NCI-H1048 (cell line): Measurements from ENCODE around the gene DNAJB11.
A peak's percentile ranks its signal among the peaks of the same experiment; 100 is the strongest.

Experiments
- DNase-seq: peaks from one replicate; lab custom pipeline; 2025; lab: John Stamatoyannopoulos, UW

DNAJB11 gene

DNA sequence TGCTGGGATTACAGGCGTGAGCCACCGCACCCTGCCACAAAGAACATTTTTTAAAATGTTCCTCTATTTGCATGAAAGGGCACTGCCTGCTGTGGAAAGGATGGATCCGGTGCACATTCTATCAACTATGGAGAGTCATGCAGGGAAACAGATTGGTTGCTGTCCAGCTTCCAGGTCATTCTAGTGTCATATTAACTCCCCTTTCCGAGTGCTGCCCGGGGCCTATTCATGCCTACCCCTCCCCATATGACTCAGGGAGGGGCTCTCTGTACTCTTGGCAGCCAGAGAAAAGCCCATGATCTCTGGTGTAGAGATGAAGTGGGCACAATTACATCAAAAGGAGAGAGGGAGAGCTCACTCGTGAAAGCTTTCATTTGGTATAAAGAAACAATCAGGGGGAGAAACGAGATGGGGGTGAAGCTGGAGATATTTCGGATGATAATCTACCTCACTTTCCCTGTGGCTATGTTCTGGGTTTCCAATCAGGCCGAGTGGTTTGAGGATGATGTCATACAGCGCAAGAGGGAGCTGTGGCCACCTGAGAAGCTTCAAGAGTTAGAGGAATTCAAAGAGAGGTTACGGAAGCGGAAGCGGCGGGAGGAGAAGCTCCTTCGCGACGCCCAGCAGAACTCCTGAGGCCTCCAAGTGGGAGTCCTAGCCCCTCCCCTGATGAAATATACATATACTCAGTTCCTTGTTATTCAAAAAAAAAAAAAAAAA, 26.2 kb downstream of the DNAJB11 start:
- DNase-seq: no peak

DNA sequence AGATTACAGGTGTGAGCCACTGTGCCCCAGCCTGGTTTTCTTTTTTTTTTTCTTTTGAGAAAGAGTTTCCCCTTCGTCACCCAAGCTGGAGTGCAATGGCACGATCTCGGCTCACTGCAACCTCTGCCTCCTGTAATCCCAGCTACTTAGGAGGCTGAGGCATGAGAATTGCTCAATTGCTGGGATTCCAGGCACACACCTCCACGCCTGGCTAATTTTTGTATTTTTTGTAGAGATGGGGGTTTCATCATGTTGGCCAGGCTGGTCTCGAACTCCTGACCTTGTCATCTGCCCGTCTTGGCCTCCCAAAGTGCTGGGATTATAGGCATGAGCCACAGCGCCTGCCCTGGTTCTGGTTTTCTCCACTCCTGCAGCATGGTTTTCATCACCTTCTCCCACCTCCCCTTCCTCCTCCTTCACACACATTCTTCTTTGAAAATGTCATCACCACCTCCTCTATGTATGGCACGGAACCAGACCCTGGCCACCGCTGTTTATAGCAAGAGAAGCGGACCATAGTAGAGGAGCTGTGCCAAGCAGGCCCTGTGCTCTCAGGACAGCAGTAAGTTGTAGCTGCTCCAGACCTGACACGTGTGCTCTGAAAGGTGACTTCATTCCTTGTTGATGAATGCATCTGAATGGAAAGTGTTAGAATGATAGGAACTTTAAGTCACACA, 27.7 kb downstream of the DNAJB11 start:
- no peak for DNase-seq

DNA sequence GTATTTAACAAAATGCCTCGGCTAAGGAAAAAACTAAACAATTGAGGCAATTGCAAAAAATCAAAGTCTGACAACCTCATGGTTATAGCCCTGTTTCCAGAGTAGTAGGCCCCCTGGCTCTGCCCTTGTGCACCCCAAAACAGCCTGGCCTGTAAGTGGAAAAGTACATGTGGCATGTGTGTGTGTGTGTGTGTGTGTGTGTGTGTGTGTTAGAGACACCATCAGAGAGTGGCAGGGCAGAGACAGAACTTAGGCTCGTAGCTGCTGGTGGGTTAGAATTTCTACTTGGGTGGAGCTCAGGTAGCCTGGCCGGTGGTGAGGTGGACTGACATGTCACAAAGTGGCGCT, 28.2 kb downstream of the DNAJB11 start:
- DNase-seq: no peak

DNA sequence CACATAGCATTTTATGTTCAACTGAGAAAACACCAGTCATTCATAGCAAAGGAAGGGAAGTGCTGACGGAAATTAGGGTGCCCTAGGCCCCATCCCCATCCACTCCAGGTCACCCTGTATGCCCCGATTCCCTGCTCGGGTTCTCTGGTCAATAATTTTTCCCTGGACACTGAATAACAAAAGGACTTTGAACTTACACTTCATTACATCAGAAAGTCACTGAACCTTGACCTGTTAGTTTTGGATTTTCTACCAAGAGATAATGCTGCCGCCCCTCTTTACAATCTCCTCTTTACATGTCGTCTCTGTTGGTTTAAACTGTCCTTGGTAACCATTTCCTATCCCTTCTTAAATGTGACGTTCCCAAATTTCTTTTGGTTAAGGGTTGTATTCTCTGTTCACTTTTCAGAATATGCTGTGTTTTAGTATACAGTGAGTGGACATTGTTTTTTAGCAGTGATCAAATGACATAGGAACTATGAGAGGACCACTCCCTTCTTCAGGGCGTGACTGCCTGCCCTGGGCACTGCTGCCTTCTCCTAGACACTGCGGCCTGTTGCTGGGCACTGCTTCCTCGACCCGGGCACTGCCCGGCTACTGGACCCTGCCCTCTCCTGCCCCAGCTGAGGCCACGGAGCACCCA, 28.7 kb downstream of the DNAJB11 start:
- DNase-seq: no peak

DNA sequence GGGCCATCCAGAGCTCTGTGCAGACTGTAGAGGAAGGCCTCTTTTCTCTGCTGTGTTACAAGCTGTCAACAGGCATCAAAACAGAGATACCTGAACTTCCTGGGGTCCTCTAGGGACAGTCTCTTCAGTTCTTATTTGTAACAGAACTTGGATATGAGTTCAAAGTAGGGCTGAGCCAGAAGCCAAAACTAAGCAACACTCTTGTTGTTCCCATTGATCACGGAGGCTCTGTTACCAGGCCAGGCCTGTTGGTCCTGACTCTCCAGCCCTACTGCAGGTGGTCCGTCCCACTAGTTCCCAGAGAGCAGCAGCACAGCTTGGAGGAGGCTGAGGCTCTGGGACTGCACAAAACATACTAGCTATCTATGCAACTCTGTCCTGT, 29.3 kb downstream of the DNAJB11 start:
- DNase-seq: no peak

DNA sequence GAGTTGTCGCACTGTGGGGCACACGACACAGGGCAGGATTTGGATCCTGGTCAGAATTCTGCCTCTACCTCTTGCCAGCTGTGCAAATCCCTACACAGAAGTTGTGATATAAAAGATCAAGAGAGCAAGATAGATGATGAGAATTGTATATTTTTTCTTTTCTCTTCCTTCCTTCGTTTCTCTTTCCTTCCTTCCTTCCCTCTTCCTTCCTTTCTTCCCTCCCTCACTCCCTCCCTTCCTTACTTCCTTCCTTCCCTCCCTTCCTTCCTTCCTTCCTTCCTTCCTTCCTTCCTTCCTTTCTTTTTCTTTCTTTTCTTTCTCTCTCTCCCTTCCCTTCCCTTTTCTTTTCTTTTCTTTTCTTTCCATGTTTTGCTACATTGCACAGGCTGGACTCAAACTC, 30.4 kb downstream of the DNAJB11 start:
- no peak for DNase-seq

DNA sequence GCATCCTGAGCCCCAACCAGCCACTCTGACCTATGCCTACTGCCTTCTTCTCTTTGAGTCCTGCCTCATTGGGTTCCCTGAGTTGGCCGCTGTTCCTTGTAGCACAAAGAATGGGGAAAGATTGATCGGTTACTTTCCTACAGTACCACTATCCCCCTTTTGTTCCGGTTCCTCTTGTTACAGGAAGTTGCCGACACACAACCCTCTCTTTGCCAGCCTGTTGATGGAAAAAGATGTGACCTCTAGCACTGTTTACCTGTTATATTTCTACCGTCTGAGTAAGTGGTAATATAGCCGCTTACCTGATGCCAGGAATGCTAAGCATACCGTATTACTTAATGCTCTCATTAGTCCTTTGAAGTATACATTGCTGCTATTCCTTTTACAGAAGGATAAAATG, 32.6 kb downstream of the DNAJB11 start:
- DNase-seq: no peak

DNA sequence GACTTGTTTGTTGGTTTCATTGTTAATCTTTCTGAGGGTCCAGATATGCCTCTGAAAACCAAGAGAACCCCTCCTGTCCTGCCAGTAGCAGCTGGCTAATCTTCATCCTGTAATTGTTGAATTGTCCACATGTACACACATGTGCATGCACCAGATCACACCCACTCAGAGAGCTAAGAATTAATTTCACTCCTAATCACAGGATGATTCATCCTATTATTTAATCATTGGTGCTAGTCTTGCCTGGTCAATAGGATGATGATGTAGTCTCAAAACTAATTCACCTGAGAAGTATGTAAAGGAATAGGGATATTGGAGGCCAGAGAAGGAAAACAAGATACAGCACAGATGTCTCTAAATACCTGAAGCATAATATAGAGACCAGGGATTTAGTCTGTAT, 34.6 kb downstream of the DNAJB11 start:
- DNase-seq: no peak

DNA sequence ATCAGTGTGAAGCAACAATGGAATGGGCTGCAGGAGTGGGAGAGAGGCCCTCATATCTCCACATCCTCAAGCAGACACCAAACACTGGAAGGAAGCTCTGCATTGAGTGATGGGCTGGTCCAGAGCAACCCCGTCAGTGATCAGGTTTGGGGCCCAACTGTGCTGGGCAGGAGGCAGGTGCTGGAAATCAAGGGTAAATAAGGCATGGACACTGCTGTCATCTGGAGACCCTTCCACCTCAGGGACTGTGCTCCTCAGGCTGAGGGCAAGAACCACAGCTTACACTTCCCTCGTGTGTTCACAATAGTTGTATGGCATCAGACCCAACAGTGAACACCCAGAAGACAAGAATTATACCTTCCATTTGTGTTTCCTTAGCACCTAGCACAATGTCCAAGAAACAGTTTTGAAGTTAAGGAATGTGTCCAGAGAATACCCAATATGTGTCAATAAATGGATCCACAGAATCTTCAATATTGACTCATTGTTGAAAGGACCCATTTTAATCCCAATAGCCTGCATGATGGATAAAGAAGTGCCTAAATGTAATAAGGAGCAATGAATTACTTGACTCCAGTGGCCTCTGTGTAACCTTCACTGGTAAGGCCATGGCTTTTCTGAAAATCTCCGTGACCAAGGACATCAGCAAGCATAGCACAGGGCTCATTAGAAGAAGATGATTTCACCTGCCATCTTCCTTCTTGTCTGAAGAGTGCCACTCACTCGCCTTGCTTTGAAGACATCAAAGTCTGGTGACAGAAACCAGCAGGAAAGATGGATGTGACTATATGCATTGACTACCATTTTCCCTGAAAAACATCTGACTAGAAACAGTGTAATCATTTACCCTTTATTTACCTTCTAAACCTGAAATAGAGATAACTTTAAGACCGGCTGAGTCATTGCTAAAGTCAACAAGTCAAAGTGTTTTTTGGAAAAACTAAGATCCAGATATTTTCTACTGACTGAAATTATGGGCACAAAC, 35.3 kb downstream of the DNAJB11 start:
- no peak for DNase-seq

DNA sequence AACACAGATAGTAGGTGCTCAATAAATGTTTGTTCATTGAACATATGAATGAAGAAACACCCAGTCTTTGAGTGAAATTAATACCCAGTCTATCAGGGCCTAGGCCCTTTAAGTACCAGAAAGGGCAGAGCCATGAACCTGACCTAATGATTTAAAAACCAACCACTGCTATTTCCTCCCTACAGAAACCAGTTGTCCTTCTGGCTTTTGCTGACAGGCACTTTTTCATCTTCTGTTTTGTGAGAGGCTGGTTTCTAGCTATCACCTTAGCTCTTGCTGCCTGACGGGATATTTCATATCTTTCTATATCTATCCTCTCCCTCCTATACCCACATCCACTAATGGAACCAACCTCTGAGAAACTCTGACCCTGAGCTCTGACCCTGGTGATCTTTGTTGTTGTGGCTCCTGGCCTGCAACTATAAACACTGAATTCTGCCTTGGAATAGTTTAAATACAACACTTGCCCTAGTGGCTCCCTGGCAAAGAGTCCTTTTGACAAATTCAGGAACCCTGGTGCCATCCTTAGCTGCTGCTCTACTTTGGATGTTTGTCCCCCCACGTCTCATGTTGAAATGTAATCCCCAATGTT, 38.2 kb downstream of the DNAJB11 start:
- no peak for DNase-seq

DNA sequence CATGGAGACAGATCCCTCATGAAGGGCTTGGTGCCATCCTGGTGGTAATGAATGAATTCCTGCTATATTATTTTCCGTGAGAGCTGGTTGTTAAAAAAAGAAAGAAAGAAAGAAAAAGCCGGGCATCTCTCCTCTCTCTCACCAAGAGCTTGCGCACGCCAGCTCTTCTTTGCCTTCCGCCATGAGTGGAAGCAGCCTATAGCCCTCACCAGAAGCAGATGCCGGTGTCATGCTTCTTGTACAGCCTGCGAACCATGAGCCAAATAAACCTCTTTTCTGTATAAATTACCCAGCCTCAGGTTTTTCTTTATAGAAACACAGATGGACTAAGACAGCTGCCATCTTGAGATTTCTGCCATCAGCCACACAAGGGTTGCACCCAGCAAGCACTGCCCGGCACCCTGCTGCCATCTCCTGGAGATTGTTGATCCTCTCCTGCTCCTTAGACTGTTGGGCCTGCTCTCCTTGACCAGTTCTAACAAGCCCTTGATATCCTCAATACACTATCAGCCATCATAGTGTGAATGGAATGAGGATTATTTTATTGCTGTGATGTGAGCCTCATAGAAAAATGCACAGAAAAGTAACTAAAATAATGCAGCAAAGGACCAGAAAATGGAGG, 38.8 kb downstream of the DNAJB11 start:
- DNase-seq: no peak

DNA sequence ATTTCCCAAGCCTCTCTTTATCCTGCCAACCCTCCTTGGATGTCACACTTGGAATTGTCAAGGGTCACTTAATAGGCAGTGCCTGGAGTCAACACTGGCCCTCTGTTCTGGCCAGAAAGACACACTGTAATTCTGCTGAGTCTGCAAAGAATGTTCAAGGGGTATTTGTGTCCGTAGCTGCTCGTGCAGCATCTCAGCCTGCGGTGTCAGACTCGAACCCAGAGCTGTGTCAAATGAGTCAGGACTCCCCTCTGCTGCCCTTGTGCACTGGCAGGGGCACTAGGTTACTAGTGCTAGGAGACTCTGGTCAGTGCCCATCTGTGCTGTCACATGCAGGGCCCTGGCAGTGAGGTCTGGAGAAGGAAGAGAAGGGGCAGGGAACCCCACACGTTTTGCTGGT, 41.5 kb downstream of the DNAJB11 start:
- DNase-seq: no peak

DNA sequence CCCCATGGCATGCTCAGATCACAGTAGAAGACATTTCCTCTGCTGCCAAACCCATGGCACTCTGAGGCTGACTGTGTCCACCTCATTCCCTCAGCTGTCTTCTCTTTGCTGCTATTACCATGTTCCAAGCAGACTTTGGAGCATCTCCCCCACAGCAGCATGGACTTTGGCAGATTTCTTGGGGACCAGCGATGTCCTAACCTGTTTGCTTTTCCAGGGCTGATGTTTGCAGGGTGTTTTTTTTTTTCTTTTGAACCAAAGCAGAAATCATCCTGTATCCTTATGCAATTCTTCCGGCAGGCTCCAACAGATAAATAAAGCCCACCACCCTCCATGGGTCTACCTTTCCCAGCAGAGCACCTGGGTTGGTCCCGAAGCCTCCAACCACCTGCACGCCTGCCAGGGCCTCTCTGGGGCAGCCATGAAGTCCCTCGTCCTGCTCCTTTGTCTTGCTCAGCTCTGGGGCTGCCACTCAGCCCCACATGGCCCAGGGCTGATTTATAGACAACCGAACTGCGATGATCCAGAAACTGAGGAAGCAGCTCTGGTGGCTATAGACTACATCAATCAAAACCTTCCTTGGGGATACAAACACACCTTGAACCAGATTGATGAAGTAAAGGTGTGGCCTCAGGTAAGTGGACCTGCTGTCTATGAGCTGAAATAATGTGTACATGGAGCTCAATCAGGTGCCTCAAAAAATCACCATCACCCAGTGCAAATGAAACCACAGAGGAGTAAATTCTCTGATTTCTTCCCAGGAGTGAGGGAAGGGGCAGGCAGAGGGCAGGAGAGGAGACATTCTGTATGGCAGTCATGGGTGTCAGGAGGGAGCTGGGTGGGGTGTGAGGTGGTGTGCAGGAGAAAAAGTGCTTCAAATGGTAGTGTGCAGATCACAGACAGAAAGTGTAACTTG, 42.5 kb downstream of the DNAJB11 start, which contains the start of gene AHSG:
AHSG (plus strand) TSS at position 340 of the 916 bp plus-strand sequence; CDS start at position 422, 82 bp downstream.
- no peak for DNase-seq

DNA sequence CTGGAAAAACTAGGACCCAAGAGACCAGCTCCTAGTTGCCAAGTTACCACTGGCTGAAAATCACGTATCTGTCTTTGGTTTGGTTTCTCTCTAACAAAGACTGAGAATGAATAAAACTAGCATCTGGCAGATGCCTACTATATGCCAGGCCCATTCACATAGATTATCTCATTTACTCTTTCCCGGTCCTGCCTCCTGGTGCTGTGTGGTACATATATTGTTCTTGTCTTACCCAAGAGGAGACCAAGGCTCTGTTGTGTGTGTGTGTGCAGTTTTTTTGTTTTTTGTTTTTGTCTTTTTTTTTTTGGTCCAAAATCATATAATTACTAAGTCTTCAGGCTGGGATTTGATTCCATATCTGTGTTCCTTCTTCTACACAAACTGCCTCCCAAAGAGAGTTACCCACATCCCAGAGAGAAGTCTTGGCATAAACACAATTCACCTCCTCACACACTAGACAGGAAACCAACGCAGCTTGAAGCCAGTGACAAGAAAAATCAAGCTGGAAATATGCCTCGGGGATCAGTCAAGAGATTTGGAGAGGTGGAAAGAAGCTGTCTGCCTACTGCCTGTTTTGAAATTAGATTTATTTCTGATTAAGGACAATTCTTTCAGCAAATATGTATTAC, 43.2 kb downstream of the DNAJB11 start:
- no peak for DNase-seq

DNA sequence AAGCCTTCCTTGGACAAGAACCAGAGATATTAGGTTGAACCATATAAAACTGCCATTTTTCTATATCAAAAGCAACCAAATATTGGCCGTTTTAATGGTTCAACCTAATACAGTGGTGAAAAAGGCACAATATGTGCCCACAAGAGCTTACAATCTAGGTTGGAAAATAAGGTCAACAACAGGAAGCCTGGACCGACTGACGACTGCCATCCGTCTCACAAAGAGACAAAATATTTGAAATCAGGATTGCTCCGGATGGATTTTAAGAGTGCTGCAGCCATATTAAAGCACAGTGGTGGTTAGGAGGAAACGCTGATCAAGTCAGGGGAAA, 43.7 kb downstream of the DNAJB11 start:
- DNase-seq: no peak

DNA sequence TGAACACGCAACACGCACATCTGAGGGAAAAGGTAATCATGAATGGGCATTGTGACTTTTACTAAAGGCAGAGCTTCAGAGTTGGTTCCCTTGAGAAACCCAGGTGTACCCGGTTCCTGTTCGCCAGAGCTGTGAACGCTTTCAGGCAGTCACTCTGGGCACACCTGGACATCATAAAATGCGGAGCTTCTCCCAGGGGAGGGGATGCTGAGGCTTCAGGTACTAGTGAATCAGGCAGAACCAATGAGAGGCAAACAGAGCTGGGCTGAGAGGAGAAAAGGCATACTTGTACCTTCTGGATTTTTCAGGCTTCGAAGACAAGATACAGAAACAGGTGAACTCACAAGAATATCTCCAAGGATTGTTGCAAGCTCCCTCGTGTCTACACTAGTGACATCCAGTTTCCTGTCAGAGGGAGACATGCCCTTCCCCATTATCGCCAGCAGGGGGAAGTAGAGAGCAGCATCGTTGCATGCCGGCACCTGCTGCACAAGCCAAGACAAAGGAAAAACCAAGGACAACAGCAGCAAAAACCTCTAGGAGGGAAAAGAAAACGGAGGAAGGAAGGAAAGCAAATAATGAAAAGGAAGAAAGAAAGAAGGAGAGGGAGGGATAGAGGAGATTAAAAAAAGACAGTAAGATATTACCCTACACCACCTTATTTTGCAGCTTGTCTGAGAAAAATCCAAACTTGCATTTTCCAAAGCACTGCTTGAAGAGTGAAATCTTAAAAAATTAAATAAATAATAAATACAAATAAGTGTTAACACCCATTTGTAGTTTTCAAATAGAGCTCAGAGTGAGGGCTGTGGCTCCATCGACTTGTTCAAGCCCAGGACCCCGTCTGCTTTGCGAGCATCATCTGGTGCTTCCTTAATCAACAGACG, 44.3 kb downstream of the DNAJB11 start:
- DNase-seq: peak; percentile 1

DNA sequence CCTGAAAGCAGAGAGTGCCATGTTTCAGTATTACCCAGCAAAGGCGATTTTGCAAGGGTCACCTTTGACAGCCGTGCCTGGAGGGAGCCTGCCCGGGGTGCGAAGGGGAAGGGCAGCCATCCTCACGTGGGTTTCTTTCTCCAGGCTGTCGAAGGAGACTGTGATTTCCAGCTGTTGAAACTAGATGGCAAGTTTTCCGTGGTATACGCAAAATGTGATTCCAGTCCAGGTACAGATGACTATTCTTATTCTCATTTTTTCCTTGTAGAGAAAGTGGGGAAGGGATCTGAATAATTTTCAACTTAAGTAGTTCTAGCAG, 45.7 kb downstream of the DNAJB11 start:
- no peak for DNase-seq

DNA sequence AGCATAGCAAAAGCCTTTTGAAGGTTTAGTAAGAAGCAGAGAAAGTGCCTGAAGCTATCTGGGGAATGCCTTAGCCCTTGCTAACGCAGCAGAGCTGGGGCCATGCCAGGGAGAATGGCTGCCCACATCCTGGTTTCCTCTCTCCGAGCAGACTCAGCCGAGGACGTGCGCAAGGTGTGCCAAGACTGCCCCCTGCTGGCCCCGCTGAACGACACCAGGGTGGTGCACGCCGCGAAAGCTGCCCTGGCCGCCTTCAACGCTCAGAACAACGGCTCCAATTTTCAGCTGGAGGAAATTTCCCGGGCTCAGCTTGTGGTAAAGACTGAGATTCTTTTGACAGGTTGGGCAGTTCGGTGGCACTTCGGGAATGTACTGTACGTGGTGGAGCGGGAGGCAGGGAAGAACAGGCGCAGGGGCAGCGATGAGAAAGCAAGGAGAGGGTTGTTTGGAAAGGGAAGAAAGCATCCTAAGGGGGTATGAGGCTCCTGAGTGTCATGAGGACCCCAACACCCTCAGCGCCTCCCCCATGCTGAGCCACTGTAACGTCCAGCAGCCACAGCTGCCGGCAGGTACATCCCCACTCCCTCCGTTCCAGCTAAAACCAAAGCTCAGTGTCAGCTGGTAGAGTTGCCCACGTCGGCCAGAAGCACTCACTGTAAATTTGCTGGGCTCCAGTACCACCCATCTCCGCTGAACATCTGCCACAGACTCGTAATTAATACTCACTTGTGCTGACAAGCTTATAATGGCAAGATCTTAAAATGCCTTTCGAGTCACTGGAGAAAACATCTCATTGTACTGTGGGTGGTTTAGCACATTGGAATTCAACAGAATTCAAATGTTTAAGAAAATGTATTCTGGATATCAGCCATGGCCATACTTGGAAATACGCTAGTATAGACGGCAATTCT, 46.8 kb downstream of the DNAJB11 start:
- DNase-seq: peak; percentile 70
